HG03354 (cell line): ENCODE data around the gene CES2.

Experiments used
- ATAC-seq: cut with Tn5 transposase; IDR thresholded peaks from one replicate; pipeline ENCODE4 v1.9.1; 2021; ENCODE audit warnings: mild to moderate bottlenecking; ENCODE audit not compliant: unreplicated experiment, poor library complexity, severe bottlenecking

The CES2 gene

GRCh38 chr16:66902648-66903543, 32.4 kb upstream of the CES2 start:
- no peak for ATAC-seq

- no peak for ATAC-seq
Measured at GRCh38 chr16:66903544-66904427, 31.5 kb upstream of the CES2 start.

GRCh38 chr16:66904428-66904845, 30.9 kb upstream of the CES2 start:
- ATAC-seq, result no peak

- no peak for ATAC-seq
Measured at GRCh38 chr16:66904846-66905632, 30.3 kb upstream of the CES2 start.

DNA sequence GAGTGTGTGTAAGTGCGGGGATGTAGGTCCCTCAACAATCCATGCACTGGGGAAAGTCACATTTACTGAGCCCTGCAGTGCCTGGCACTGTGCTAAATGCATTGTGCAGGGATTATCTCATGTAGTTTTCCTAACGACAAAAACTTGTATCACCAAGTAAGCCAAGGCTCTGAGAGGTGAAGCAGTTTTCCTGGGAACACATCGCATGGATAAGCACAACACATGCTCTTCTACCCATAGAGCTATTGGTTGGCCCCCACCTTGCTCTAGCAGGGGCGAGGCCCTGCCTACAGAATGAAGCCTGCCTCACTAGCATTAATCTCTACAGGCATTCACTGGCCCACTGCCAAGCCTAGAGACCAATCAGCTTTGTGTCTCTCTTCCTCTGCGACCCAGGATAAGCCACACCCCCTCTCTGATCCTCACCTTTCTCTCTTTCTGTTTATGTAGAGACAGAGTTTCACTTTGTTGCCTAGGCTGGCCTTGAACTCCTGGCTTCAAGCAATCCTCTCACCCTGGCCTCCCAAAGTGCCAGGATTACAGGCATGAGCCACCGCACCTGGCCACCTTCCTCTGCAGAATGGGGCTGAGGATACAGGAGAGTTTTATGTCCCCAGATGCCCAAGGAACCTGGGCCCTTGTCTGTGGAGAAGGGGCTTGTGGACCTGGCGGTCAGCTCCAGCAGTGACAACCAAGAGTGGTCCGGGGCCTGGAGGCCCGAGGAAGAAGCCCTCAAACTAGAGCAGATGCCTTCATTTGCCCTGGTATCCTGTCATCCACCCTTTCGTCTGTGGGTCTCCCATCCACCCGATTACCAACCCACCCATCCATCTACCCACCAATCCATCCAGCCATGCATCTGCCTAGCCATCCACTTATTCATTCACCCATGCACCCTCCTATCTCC, 29.4 kb upstream of the CES2 start:
- no peak for ATAC-seq

GRCh38 chr16:66906916-66907836, 28.1 kb upstream of the CES2 start:
- ATAC-seq, result no peak

- no peak for ATAC-seq
Measured at GRCh38 chr16:66908116-66908515, 27.2 kb upstream of the CES2 start.

DNA sequence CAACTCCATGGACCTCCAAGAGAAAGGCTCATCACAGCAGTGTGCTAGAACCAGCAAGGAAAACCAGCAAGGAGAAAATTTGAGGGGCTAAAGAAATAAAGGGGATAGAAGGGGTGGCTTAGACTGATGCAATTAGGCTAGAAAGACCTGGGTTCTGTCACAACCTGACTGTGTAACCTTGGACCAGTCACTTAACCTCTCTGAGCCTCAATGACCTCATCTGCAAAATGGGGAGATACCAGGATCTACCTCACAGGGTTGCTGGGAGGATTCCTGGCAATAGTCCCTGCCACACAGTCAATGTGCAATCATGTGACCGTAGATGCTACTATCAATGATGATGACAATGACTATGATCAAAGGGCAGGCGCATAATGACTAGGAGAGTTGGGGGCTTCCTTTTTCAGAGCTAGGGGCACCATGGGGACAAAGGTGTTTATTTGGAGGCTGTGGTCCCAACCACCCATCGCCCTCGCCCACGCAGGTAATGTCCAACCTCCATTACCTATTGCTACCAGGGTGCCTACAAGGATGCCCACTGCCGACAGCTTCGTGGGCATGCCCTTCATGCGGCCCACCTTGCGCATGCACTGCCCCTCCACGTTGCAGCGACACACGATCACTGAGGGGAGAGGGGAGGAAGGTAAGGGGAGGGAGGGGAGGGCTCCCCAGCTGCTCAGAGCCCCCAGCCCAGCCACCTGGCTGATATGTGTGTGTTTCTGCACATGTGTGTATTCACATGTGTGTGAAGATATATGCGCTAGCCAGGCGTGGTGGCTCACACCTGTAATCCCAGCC, 26.4 kb upstream of the CES2 start:
- ATAC-seq, result no peak

- ATAC-seq, result no peak
Measured at GRCh38 chr16:66910175-66910940, 25.0 kb upstream of the CES2 start.

GRCh38 chr16:66911112-66911511, 24.2 kb upstream of the CES2 start:
- ATAC-seq, result no peak

GRCh38 chr16:66911801-66912200, 23.5 kb upstream of the CES2 start:
- no peak for ATAC-seq

- ATAC-seq, result no peak
Measured at GRCh38 chr16:66913081-66913480, 22.2 kb upstream of the CES2 start.

GRCh38 chr16:66913711-66914110, 21.6 kb upstream of the CES2 start:
- ATAC-seq, result no peak

- ATAC-seq, result no peak
Measured at GRCh38 chr16:66914541-66914940, 20.8 kb upstream of the CES2 start.

DNA sequence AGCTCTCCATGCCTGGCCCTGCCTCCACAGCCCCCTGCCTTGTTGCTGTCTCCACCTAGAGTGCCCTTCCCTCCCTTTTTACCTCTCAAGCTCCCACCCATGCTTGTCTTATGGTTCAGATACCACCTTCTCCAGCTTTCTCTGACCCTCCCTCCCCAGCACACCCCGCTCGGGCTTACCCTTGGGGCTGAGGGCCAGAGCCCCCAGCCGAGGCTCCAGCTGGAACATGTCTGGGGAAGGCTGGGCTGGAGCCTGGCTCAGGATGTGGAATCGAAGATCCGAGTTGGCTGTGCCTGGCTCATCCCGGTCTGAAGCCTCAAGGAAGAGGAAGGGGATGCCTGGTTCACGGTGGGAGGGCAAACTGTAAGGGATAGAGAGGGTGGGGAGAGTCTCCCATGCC, 20.3 kb upstream of the CES2 start:
- no peak for ATAC-seq

DNA sequence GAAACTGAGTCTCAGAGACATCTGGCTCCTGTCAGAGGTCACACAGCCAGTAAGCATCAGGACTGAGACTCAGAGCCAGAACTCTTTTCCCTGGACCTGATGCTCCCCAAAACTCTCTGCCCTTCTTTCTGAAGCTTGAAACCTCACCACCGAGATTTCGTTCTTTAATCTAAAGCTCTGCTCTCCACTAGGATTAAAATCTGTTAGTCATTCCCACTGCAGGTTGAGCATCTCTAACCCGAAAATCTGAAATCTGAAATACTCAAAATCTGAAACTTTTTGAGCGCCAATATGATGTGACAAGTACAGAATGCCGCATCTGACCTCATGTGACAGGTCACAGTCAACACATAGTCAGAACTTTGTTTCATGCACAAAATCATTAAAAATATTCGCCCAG, 18.8 kb upstream of the CES2 start:
- ATAC-seq, result no peak

DNA sequence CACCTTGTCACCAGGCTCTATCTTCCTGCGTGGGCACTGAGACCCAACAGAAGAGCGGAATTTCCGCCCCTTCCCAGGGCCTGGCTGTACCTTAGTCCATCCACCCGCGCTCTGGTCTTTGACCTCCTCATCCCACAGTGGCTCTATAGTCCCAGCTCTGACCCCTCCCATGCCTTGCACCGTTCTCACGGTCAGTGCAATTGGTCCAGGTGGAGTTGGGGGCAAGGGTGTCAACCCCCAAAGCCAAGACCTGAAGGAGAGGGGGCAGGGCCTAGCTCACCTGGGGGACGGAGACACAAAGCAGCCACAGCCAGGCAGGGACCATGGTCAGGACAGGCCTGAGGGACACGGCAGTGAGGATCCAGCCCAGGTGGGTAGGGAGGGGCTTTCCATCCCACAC, 17.6 kb upstream of the CES2 start:
- ATAC-seq, result no peak
